ENCODE measurements around the gene EWSR1. TPM values are rescaled to one million over a fixed set of nuclear protein-coding genes. Genes with fewer than 3 reads are reported as not detected.

The EWSR1 gene
- total RNA-seq, 1 donor: 139 TPM

- TF ChIP-seq, protein P1, sequence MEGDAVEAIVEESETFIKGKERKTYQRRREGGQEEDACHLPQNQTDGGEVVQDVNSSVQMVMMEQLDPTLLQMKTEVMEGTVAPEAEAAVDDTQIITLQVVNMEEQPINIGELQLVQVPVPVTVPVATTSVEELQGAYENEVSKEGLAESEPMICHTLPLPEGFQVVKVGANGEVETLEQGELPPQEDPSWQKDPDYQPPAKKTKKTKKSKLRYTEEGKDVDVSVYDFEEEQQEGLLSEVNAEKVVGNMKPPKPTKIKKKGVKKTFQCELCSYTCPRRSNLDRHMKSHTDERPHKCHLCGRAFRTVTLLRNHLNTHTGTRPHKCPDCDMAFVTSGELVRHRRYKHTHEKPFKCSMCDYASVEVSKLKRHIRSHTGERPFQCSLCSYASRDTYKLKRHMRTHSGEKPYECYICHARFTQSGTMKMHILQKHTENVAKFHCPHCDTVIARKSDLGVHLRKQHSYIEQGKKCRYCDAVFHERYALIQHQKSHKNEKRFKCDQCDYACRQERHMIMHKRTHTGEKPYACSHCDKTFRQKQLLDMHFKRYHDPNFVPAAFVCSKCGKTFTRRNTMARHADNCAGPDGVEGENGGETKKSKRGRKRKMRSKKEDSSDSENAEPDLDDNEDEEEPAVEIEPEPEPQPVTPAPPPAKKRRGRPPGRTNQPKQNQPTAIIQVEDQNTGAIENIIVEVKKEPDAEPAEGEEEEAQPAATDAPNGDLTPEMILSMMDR (IDR thresholded peaks at IDR 0.05; ENCODE audit: extremely low read depth, low read depth, low read length): no peak
Measured at GRCh38 chr22:29330291-29330690, 62.2 kb downstream of the EWSR1 start.

DNA sequence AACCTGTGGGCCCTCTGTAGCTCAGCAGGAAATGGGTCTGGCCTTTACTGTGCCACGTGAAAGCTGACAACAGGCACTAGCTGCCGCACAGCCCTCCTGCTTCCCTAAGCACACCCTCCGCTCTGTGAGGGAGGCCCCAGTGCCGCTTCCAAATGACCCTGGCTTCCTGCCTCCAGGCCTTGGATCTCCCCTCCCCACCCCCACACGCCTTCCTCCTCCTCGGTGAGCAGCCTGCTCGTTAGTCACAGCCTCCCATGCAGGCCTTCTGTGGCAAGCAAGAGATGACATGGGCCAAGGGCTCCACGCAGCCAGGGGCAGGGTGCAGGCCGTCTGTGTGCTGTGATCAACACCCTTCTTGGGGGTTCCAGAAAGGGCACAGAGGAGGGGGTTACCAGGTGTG is 62.7 kb downstream of the EWSR1 start:
- Histone ChIP-seq H3K4me3 (ENCODE audit: insufficient read depth, low read length) (no peak overlapping the region), H3K9me3 (ENCODE audit: low read depth, low read length) (no peaks in the 10 kb centered on the region), H3K4me2 (ENCODE audit: insufficient read depth, low read length) (no peak overlapping the region), H3K4me1 (ENCODE audit: insufficient read depth, low read length) (no peaks in the 10 kb centered on the region), H2AFZ (ENCODE audit: low read length) (no peak overlapping the region), H3K27ac (ENCODE audit: low read depth, low read length) (no peak overlapping the region), H3K79me2 (ENCODE audit: insufficient read depth, low read length) (no peaks in the 10 kb centered on the region), H3K27me3 (ENCODE audit: insufficient read depth, low read length) (no peaks in the 10 kb centered on the region), H4K20me1 (ENCODE audit: insufficient read depth, low read length) (peaks cover 3% of the 10 kb centered on the region), H3K36me3 (ENCODE audit: insufficient read depth, low read length) (peaks cover 13% of the 10 kb centered on the region)
- DNase-seq (ENCODE audit: insufficient read length, low spot score, missing footprints): peak; percentile 91
- TF ChIP-seq, protein P1 (IDR thresholded peaks at IDR 0.05; ENCODE audit: extremely low read depth, low read depth, low read length): no peak

More at GRCh38 chr22:29330291-29330690, 62.2 kb downstream of the EWSR1 start:
- Histone ChIP-seq H3K4me3 (ENCODE audit: insufficient read depth, low read length) (no peak overlapping the region), H4K20me1 (ENCODE audit: insufficient read depth, low read length) (peaks cover 3% of the 10 kb centered on the region), H3K4me1 (ENCODE audit: insufficient read depth, low read length) (no peaks in the 10 kb centered on the region), H3K27me3 (ENCODE audit: insufficient read depth, low read length) (no peaks in the 10 kb centered on the region), H3K79me2 (ENCODE audit: insufficient read depth, low read length) (no peaks in the 10 kb centered on the region), H3K36me3 (ENCODE audit: insufficient read depth, low read length) (peaks cover 13% of the 10 kb centered on the region), H2AFZ (ENCODE audit: low read length) (no peak overlapping the region), H3K4me2 (ENCODE audit: insufficient read depth, low read length) (no peak overlapping the region), H3K9me3 (ENCODE audit: low read depth, low read length) (no peaks in the 10 kb centered on the region), H3K27ac (ENCODE audit: low read depth, low read length) (no peak overlapping the region)
- DNase-seq (ENCODE audit: insufficient read length, low spot score, missing footprints): peak; percentile 78

DNA sequence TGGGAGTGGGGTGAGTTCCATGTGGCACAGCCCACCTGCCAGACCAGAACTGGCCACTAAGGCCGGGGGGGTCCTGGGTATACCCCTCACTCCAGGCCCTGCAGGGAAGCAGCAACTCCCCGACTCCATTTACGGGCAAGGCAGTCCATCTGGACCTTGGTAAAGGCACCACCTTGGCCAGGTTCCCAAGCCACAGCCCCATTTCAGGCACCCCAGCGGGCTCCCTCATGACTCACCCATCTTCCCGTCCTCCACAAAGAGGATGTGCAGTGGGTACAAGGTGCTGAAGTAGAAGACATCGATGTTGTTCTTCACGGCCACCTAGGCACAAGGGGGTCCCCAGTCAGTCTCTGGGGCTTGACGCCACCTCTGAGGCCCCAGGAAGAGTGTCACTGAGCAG is 63.1 kb downstream of the EWSR1 start:
- H3K27ac ChIP-seq (ENCODE audit: low read depth, low read length): no peak overlapping the region
- peaks cover 17% of the 10 kb centered on the region for H3K36me3 ChIP-seq (ENCODE audit: insufficient read depth, low read length)
- no peak overlapping the region for H3K4me3 ChIP-seq (ENCODE audit: insufficient read depth, low read length)
- DNase-seq (ENCODE audit: insufficient read length, low spot score, missing footprints): peak; percentile 78
- H3K4me1 ChIP-seq (ENCODE audit: insufficient read depth, low read length): no peaks in the 10 kb centered on the region
- H3K27me3 ChIP-seq (ENCODE audit: insufficient read depth, low read length): no peaks in the 10 kb centered on the region
- no peaks in the 10 kb centered on the region for H3K9me3 ChIP-seq (ENCODE audit: low read depth, low read length)
- TF ChIP-seq, protein P1 (IDR thresholded peaks at IDR 0.05; ENCODE audit: extremely low read depth, low read depth, low read length): no peak
- H4K20me1 ChIP-seq (ENCODE audit: insufficient read depth, low read length): peaks cover 3% of the 10 kb centered on the region
- no peak overlapping the region for H3K4me2 ChIP-seq (ENCODE audit: insufficient read depth, low read length)
- H3K79me2 ChIP-seq (ENCODE audit: insufficient read depth, low read length): no peaks in the 10 kb centered on the region
- H2AFZ ChIP-seq (ENCODE audit: low read length): no peak overlapping the region

- Histone ChIP-seq H3K4me3 (ENCODE audit: insufficient read depth, low read length) (no peak overlapping the region), H3K27me3 (ENCODE audit: insufficient read depth, low read length) (no peaks in the 10 kb centered on the region), H3K27ac (ENCODE audit: low read depth, low read length) (no peak overlapping the region), H3K36me3 (ENCODE audit: insufficient read depth, low read length) (peaks cover 19% of the 10 kb centered on the region), H4K20me1 (ENCODE audit: insufficient read depth, low read length) (peaks cover 3% of the 10 kb centered on the region), H2AFZ (ENCODE audit: low read length) (no peak overlapping the region), H3K4me1 (ENCODE audit: insufficient read depth, low read length) (no peaks in the 10 kb centered on the region), H3K4me2 (ENCODE audit: insufficient read depth, low read length) (no peak overlapping the region), H3K79me2 (ENCODE audit: insufficient read depth, low read length) (no peaks in the 10 kb centered on the region), H3K9me3 (ENCODE audit: low read depth, low read length) (no peaks in the 10 kb centered on the region)
- peak; percentile 69 for DNase-seq (ENCODE audit: insufficient read length, low spot score, missing footprints)
- TF ChIP-seq, protein P1 (IDR thresholded peaks at IDR 0.05; ENCODE audit: extremely low read depth, low read depth, low read length): no peak
Measured at GRCh38 chr22:29331658-29332300, 63.7 kb downstream of the EWSR1 start.
